MG63 (cell line): ENCODE data around the gene HIC1. TPM values are rescaled to one million over a fixed set of nuclear protein-coding genes. Genes with fewer than 3 reads are reported as not detected.
A peak's percentile ranks its signal among the peaks of the same experiment; 100 is the strongest.

Experiments used
- DNase-seq: peaks from one replicate; pipeline ENCODE4 v3.0.0-alpha.2; 2020
- H3K27me3 ChIP-seq: fragments of 250-450 bp; sonication (Bioruptor Pico); 2 replicates; pipeline ENCODE4 v1.5.1; 2020; ENCODE audit warnings: mild to moderate bottlenecking, moderate library complexity
- H3K36me3 ChIP-seq: fragments of 250-450 bp; sonication (Bioruptor Pico); 2 replicates; pipeline ENCODE4 v1.5.1; 2020; ENCODE audit warnings: mild to moderate bottlenecking, moderate library complexity
- H3K4me3 ChIP-seq: fragments of 250-450 bp; sonication (Bioruptor Pico); 2 replicates; pipeline ENCODE4 v1.5.1; 2020; ENCODE audit warnings: mild to moderate bottlenecking, moderate library complexity
- H3K9me3 ChIP-seq: fragments of 250-450 bp; sonication (Bioruptor Pico); 2 replicates; pipeline ENCODE4 v1.5.1; 2020; ENCODE audit warnings: mild to moderate bottlenecking, moderate library complexity
- total RNA-seq: library from RNA; depleted of rRNA; stranded (reverse); fragments of >200 nt; shearing (Covaris generic); gene quantifications from 2 replicates; pipeline ENCODE4 v1.2.3, GENCODE V29; 2014; ENCODE audit warnings: low replicate concordance

HIC1 gene
- total RNA-seq, 1 experiment from 2014 or later: 0.89 TPM

- Histone ChIP-seq H3K9me3 (no peaks in the 10 kb centered on the region), H3K36me3 (no peaks in the 10 kb centered on the region; the same call in none of the 2 replicates), H3K27me3 (no peaks in the 10 kb centered on the region), H3K4me3 (no peak overlapping the region)
- DNase-seq: no peak
Observed at GRCh38 chr17:2076087-2076984, 21.4 kb downstream of the HIC1 start.

GRCh38 chr17:2077040-2077439, 22.1 kb downstream of the HIC1 start:
- no peaks in the 10 kb centered on the region for H3K9me3 ChIP-seq
- DNase-seq: no peak
- no peaks in the 10 kb centered on the region for H3K27me3 ChIP-seq
- no peaks in the 10 kb centered on the region; the same call in none of the 2 replicates for H3K36me3 ChIP-seq
- H3K4me3 ChIP-seq: no peak overlapping the region

GRCh38 chr17:2081564-2081963, 26.7 kb downstream of the HIC1 start:
- no peak for DNase-seq
- Histone ChIP-seq H3K27me3 (no peaks in the 10 kb centered on the region), H3K4me3 (no peak overlapping the region), H3K9me3 (no peaks in the 10 kb centered on the region), H3K36me3 (no peaks in the 10 kb centered on the region; the same call in none of the 2 replicates)

- no peaks in the 10 kb centered on the region; the same call in none of the 2 replicates for H3K36me3 ChIP-seq
- no peak for DNase-seq
- H3K4me3 ChIP-seq: no peak overlapping the region
- H3K27me3 ChIP-seq: no peaks in the 10 kb centered on the region
- no peaks in the 10 kb centered on the region for H3K9me3 ChIP-seq
Observed at GRCh38 chr17:2082003-2082781, 27.3 kb downstream of the HIC1 start.

GRCh38 chr17:2083613-2084035, 28.7 kb downstream of the HIC1 start:
- Histone ChIP-seq H3K4me3 (no peak overlapping the region), H3K27me3 (no peaks in the 10 kb centered on the region), H3K36me3 (no peaks in the 10 kb centered on the region; the same call in none of the 2 replicates), H3K9me3 (no peaks in the 10 kb centered on the region)
- no peak for DNase-seq

- Histone ChIP-seq H3K4me3 (no peak overlapping the region), H3K27me3 (no peaks in the 10 kb centered on the region), H3K36me3 (no peaks in the 10 kb centered on the region; the same call in 1 of the 2 replicates), H3K9me3 (no peaks in the 10 kb centered on the region)
- peak; percentile 44 for DNase-seq
Observed at GRCh38 chr17:2084036-2084765, 29.3 kb downstream of the HIC1 start.

- Histone ChIP-seq H3K36me3 (no peaks in the 10 kb centered on the region; the same call in 1 of the 2 replicates), H3K4me3 (no peak overlapping the region), H3K9me3 (no peaks in the 10 kb centered on the region), H3K27me3 (no peaks in the 10 kb centered on the region)
- no peak for DNase-seq
Observed at GRCh38 chr17:2084766-2085647, 30.1 kb downstream of the HIC1 start.

- DNase-seq: peak; percentile 38
- H3K9me3 ChIP-seq: no peaks in the 10 kb centered on the region
- H3K4me3 ChIP-seq: no peak overlapping the region
- H3K36me3 ChIP-seq: no peaks in the 10 kb centered on the region; the same call in 1 of the 2 replicates
- no peaks in the 10 kb centered on the region for H3K27me3 ChIP-seq
Observed at GRCh38 chr17:2085648-2085949, 30.7 kb downstream of the HIC1 start.

- no peak for DNase-seq
- no peaks in the 10 kb centered on the region; the same call in 1 of the 2 replicates for H3K36me3 ChIP-seq
- no peak overlapping the region for H3K4me3 ChIP-seq
- H3K9me3 ChIP-seq: no peaks in the 10 kb centered on the region
- H3K27me3 ChIP-seq: no peaks in the 10 kb centered on the region
Observed at GRCh38 chr17:2086306-2086705, 31.4 kb downstream of the HIC1 start.

- no peak for DNase-seq
- no peaks in the 10 kb centered on the region for H3K27me3 ChIP-seq
- H3K36me3 ChIP-seq: no peaks in the 10 kb centered on the region
- no peaks in the 10 kb centered on the region for H3K9me3 ChIP-seq
- no peak overlapping the region for H3K4me3 ChIP-seq
Observed at GRCh38 chr17:2087597-2088211, 32.8 kb downstream of the HIC1 start.

- Histone ChIP-seq H3K27me3 (no peaks in the 10 kb centered on the region), H3K4me3 (no peak overlapping the region), H3K36me3 (no peaks in the 10 kb centered on the region), H3K9me3 (no peaks in the 10 kb centered on the region)
- DNase-seq: no peak
Observed at GRCh38 chr17:2089021-2089422, 34.1 kb downstream of the HIC1 start.

- Histone ChIP-seq H3K36me3 (no peaks in the 10 kb centered on the region), H3K9me3 (no peaks in the 10 kb centered on the region), H3K27me3 (no peaks in the 10 kb centered on the region), H3K4me3 (no peak overlapping the region)
- DNase-seq: no peak
Observed at GRCh38 chr17:2090210-2090641, 35.3 kb downstream of the HIC1 start.

- Histone ChIP-seq H3K27me3 (no peaks in the 10 kb centered on the region), H3K9me3 (no peaks in the 10 kb centered on the region), H3K36me3 (no peaks in the 10 kb centered on the region), H3K4me3 (no peak overlapping the region)
- peak; percentile 76 for DNase-seq
Observed at GRCh38 chr17:2090804-2091534, 36.1 kb downstream of the HIC1 start.

GRCh38 chr17:2092253-2092652, 37.4 kb downstream of the HIC1 start:
- H3K36me3 ChIP-seq: no peaks in the 10 kb centered on the region
- H3K4me3 ChIP-seq: no peak overlapping the region
- DNase-seq: no peak
- no peaks in the 10 kb centered on the region for H3K9me3 ChIP-seq
- no peaks in the 10 kb centered on the region for H3K27me3 ChIP-seq

- H3K27me3 ChIP-seq: no peaks in the 10 kb centered on the region
- H3K4me3 ChIP-seq: no peak overlapping the region
- H3K36me3 ChIP-seq: no peaks in the 10 kb centered on the region
- H3K9me3 ChIP-seq: no peaks in the 10 kb centered on the region
- no peak for DNase-seq
Observed at GRCh38 chr17:2093349-2093748, 38.4 kb downstream of the HIC1 start.
